Ovary (tissue), 3 donors: ENCODE data around the gene GNAS-AS1.

Experiments used
- CTCF ChIP-seq, 3 donors: fragments of 450-650 bp in 2 of 3; fragments of 200-600 bp in 1 of 3; IDR thresholded peaks; one replicate each; pipeline versions ENCODE4 v1.5.1 to v1.8.0; 2016 to 2022; ENCODE audit warnings: antibody characterized with exemption in 3 of 3, mild to moderate bottlenecking in 1 of 3
- EP300 ChIP-seq: sonication (generic); formaldehyde crosslinking; IDR thresholded peaks from one replicate; pipeline ENCODE4 v1.6.1; 2017; ENCODE audit warnings: antibody characterized with exemption
- POLR2A ChIP-seq: fragments of 450-650 bp; IDR thresholded peaks from one replicate; pipeline ENCODE4 v1.6.1; 2017; ENCODE audit warnings: antibody characterized with exemption, mild to moderate bottlenecking, moderate library complexity
- donor health status: DM: no; HTN: no; CAD: no.

- no peak for TF ChIP-seq POLR2A
- TF ChIP-seq CTCF (IDR thresholded peaks at IDR 0.05): no peak
- no peak for TF ChIP-seq EP300
These were observed 39.9 kb upstream of the GNAS-AS1 start for GRCh38 chr20:58890518-58891085.
